ENCODE data around the gene ZNF746.
"Not testable (repeated sequence)": the region's sequence is repeated elsewhere in the genome, so short reads cannot be mapped to it uniquely, and the experiment has no call there.

ZNF746 gene

GRCh38 chr7:149497467-149498261 lies at the start of gene ZNF746:
TSS of gene ZNF746 (minus strand) at chr7:149497809. CDS start at chr7:149497536, 273 bp downstream.
- peak; percentile 40 to 71 for DNase-seq (ENCODE audit: extremely low read depth in 1 of 2, low read depth in 1 of 2)

- no peak for DNase-seq (ENCODE audit: extremely low read depth in 1 of 2, low read depth in 1 of 2)
Measured at GRCh38 chr7:149547126-149547525, 49.5 kb upstream of the ZNF746 start.

GRCh38 chr7:149546331-149546730 lies 48.7 kb upstream of the ZNF746 start:
- no peak for DNase-seq (ENCODE audit: extremely low read depth in 1 of 2, low read depth in 1 of 2)

GRCh38 chr7:149544028-149544427 lies 46.4 kb upstream of the ZNF746 start:
- DNase-seq (ENCODE audit: extremely low read depth in 1 of 2, low read depth in 1 of 2) = no peak

- no peak for DNase-seq (ENCODE audit: extremely low read depth in 1 of 2, low read depth in 1 of 2)
Measured at GRCh38 chr7:149532654-149533053, 35.0 kb upstream of the ZNF746 start.

GRCh38 chr7:149529136-149529718 lies 31.6 kb upstream of the ZNF746 start:
- DNase-seq (ENCODE audit: extremely low read depth in 1 of 2, low read depth in 1 of 2) = no peak

GRCh38 chr7:149527414-149527813 lies 29.8 kb upstream of the ZNF746 start:
- no peak for DNase-seq (ENCODE audit: extremely low read depth in 1 of 2, low read depth in 1 of 2)

GRCh38 chr7:149525280-149525679 lies 27.7 kb upstream of the ZNF746 start:
- no peak for DNase-seq (ENCODE audit: extremely low read depth in 1 of 2, low read depth in 1 of 2)

GRCh38 chr7:149524394-149524793 lies 26.8 kb upstream of the ZNF746 start:
- no peak for DNase-seq (ENCODE audit: extremely low read depth in 1 of 2, low read depth in 1 of 2)

GRCh38 chr7:149510248-149510647 lies 12.6 kb upstream of the ZNF746 start:
- no peak for DNase-seq (ENCODE audit: extremely low read depth in 1 of 2, low read depth in 1 of 2)

GRCh38 chr7:149509774-149510173 lies 12.2 kb upstream of the ZNF746 start:
- DNase-seq (ENCODE audit: extremely low read depth in 1 of 2, low read depth in 1 of 2) = no peak

GRCh38 chr7:149505551-149505950 lies 7.9 kb upstream of the ZNF746 start:
- DNase-seq (ENCODE audit: extremely low read depth in 1 of 2, low read depth in 1 of 2) = no peak

- no peak for DNase-seq (ENCODE audit: extremely low read depth in 1 of 2, low read depth in 1 of 2)
Measured at GRCh38 chr7:149501651-149502050, 4.0 kb upstream of the ZNF746 start.

- no peak for DNase-seq (ENCODE audit: extremely low read depth in 1 of 2, low read depth in 1 of 2)
Measured at GRCh38 chr7:149500910-149501309, 3.3 kb upstream of the ZNF746 start.

GRCh38 chr7:149500201-149500600 lies 2.6 kb upstream of the ZNF746 start:
- no peak for DNase-seq (ENCODE audit: extremely low read depth in 1 of 2, low read depth in 1 of 2)

GRCh38 chr7:149498811-149499210 lies 1.2 kb upstream of the ZNF746 start:
- no peak for DNase-seq (ENCODE audit: extremely low read depth in 1 of 2, low read depth in 1 of 2)

- peak; percentile 9 to 37 for DNase-seq (ENCODE audit: extremely low read depth in 1 of 2, low read depth in 1 of 2)
Measured at GRCh38 chr7:149496642-149497391, 792 bp downstream of the ZNF746 start.

GRCh38 chr7:149495785-149496641 lies 1.6 kb downstream of the ZNF746 start:
- no peak for DNase-seq (ENCODE audit: extremely low read depth in 1 of 2, low read depth in 1 of 2)

- no peak for DNase-seq (ENCODE audit: extremely low read depth in 1 of 2, low read depth in 1 of 2)
Measured at GRCh38 chr7:149494738-149495368, 2.8 kb downstream of the ZNF746 start.

GRCh38 chr7:149493975-149494374 lies 3.6 kb downstream of the ZNF746 start:
- DNase-seq (ENCODE audit: extremely low read depth in 1 of 2, low read depth in 1 of 2) = not testable (repeated sequence)
